Stimulated activated CD8-positive, alpha-beta memory T cell treated with anti-CD3 and anti-CD28 coated beads, Interleukin-15, amount 100 ng/mL, for 24 hours (primary cell): ENCODE data around the gene TXN.
A peak's percentile ranks its signal among the peaks of the same experiment; 100 is the strongest.
"Not testable (repeated sequence)": the region's sequence is repeated elsewhere in the genome, so short reads cannot be mapped to it uniquely, and the experiment has no call there.

ENCODE experiments used
- DNase-seq: peaks from one replicate; pipeline ENCODE4 v3.0.0-alpha.2; 2020; ENCODE audit warnings: low read depth

TXN gene

DNA sequence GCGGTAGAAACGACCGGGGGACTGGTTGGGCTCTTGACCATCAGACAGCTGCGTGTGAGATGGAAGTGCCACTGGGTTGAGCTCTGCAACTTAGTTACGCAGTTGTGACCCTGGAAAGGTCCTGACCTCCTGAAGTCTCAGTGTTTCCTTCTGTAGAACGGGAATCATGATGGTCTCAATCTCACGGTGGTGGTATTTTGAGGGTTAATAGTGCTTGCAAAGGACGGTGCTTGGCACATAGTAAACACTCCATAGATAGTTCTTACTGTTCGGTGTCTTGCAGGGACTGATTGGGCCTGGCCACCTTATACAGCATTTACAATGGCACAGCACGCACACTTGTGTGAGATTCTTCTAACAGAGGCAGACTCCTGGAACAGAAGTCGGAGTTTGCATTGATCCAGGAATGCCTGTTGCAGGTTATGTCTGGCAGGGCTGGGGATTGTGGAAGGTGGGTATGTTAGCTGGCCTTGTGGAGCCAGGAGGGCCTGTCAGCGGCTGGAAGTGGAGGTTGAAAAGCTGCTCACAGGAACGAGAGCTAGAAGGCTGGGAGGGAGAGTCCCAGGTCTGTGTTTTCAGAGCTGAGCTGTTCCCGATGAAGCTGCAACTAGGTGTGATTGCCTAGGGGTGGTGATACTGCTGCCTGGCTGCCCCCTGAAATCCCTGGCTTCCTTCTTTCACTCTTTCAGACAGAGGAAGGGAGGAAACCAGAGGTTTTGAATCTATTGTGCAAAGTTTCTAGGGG, 962 bp upstream of the TXN start:
- DNase-seq = no peak

DNA sequence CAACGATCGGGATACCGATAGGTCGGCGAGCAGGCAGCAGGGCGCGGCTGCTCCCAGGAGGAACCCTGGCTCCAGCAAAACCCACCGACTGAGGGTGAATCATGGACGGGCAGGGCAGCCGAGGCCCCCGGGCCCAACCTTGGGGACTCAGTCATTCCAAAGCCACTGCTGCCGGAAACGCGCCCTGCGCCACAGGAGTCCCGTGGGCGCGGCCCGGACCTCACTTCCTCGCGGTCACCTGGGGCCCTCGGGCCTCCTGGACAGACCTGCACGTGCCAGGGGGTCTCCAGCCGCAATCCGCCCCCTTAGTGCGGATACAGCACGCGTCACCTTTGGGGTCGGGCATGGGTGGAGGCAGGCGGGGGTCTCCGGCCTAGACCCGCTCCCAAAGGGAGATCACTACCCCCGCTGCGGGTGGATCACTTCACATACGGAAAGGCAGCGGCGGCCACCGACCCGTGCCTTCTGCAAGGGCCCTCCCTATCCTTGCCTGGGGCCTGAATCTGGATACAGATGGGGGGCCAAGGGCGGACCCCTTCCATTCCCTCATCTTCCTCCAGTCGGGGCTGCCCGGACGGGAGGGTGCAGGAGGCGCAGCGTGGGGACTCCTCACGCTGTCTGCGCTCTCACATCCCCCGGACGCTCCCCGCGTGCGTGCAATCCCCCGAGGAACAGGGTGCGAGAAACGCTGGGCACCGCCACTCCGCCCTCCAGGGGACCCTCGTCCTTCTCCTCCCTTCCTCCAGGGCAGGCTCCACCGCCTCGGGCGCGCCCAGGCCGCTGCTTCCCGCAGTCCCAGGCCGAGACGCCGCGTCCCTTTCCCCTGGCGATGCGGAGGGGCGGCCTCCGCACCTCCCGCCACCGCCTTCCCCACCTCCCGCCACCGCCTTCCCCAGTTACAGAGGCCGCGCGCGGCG, 586 bp downstream of the TXN start:
- peak; percentile 27 for DNase-seq

DNA sequence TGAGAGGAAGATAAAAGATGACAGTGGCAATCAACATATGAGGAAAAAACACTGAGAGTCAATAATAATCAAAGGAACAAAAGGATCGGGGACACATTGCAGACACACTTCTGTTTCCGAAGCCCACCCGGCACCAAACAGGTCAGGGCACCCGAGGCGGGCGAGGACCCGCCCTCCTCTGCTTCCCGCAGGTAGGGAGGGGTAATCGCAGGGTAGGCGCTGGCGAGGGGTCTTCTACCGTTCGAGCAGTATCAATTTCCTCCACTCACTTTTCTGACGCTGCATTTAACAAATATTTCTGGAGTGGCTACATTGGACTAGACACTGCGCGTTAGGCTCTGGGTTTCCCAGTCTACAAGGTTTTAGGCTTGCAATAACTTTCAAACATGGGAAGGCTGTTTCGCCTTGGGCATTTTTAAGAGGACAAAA, 1.3 kb downstream of the TXN start:
- no peak for DNase-seq

DNA sequence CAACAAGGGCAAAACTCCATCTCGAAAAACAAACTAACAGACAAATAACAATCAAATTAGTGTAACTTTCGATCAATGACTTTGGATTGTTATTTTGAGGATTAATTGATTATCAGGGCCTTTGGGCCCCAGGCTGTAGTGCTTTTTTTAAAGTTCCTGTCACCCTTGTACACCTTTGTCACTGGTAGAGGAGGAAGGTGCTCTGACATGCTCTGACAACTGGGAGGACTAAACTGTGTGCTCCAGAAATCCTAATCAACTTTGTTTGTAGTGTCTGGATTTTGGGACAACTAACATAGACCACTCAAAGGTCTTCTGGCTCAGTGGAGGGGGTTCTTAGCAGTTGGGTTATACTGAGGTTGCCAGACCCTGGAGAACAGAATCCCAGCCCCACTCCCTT, 1.8 kb downstream of the TXN start:
- DNase-seq = no peak

DNA sequence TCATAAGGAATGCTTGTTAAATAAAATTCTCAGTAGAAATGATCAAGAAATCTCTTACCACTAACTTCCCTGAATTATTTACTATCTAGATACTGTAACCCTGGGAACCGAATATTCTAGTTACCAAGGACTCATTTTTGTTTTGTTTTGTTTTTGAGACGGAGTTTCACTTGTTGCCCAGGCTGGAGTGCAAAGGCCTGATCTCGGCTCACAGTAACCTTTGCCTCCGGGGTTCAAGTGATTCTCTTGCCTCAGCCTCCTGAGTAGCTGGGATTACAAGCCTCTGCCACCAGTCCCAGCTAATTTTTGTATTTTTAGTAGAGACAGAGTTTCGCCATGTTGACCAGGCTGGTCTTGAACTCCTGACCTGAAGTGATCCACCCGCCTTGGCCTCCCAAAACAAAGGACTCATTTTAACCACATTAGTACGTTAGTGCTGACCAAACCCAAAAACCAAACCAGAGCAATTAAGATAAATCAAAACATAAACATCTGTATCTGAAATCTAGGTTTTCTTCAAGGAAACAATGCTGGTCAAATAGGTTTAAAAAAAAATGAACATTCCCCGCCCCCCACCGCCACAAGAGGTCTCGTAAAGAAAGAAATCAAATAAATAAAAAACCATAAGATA, 3.7 kb downstream of the TXN start:
- DNase-seq = no peak

DNA sequence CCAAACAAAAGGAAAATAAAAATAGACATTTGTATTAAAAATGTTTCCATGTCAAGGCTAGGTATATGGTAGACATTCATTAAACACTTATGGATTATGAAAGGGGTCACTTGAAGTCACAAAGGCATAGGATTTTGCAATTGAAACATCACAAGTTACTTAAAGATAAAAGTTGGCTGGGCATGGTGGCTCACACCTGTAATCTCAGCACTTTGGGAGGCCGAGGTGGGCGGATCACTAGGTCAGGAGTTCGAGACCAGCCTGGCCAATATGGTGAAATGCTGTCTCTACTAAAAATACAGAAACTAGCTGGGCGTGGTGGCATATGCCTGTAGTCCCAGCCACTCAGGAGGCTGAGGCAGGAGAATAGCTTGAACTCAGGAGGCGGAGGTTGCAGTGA, 4.5 kb downstream of the TXN start:
- DNase-seq = not testable (repeated sequence)

DNA sequence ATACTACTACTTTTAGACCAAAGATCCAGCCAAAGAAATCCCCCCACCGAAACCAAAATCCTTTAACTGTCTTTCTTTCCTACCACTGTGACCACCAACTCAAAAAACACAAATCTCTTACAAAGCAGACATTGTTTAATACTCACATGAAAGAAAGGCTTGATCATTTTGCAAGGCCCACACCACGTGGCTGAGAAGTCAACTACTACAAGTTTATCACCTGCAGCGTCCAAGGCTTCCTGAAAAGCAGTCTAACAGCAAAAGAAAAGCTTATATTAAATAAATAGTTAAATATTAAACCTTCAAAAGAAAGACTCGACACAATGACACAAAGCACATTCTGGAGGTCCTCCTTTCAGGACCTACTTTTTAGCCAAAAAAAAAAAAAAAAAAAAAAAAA, 5.1 kb downstream of the TXN start:
- no peak for DNase-seq

DNA sequence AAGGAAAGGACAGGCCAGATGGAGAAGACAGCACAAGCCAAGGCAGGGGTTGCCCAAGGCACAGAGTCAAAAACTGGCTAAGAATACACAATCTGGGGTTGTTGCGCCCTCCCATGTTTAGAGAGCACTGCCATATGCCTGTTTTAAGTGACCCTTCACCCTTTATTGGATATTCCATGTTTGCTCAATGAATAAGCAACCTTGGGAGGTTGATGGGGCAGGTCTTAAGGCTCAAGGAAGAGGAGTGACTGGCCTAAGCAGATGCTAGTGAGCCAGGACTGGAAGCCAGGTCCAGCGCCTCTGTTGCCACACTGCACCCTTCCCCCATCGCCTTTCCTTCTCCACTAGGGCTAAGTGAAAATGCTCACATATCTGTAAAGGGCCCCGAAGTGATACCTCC, 6.7 kb downstream of the TXN start:
- no peak for DNase-seq

DNA sequence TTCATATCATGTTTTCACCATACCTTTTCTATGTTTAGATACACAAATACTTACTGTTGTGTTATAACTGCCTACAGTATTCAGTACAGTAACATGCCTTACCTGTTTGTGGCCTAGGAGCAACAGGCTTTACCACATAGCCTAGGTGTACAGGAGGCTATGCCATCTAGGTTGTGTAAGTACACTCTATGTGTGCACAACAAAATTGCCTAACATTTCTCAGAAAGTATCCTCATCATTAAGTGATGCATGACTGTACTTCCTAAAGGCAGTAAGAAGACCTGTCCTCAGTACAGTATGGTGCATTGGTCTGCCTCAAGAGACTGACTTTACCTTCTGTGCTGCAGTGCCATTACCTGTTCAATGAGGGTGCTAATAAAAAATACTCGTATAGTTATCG, 7.9 kb downstream of the TXN start:
- DNase-seq = no peak

DNA sequence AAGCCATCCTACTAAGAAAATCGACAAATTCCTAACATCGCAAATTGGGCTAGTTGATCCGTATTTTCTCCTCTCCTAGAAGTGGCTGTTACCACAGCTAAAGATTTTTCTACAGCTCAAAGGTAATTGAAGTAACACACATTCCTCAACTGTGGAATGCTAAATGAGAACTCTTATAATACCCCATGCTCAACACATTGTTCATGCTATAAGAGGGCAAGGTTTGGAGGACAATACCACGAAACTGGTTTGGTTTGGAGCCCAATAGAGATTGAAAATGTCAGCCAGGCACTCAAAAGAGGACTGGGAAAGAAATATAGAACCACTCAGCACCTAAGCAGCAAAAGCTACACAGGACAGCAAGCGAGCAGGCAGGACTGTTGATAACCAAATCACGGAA, 10.1 kb downstream of the TXN start:
- DNase-seq = no peak

DNA sequence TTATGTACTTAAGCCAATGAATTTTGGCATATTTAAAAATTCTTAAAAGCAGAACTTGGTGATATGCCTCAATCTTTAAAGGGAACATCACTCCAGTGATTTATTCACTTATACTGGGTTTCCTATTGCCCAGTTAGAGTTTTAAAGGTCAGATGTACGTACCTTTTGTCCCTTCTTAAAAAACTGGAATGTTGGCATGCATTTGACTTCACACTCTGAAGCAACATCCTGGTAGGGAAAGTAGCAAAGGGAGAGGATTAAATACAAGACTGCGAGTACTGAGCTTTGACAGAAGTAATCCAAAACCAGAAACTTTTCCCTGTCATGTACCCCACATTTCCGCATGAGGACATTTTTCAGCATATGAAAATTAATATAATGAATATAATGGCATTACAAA, 11.7 kb downstream of the TXN start:
- no peak for DNase-seq

DNA sequence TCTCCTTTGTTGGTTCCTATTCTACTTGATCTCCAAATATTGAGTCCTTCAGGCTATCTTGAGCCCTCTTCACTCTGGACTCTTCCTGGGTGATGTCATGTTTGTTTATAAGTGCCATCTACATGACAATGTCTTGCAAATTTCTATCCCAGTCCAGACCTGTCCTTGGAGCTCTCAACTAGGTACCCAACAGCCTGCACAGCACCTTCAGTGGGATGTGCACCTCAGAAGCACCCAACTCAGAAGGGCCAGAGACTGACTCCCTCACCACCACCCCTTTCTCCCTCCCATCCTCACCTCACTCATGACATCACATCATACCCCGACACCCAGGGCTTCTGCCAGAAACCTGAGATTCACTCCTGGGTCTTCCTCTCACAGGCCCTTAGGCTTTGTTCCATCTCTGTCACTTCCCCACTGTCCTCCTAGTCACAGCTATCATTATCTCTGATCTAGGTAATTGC, 14.4 kb downstream of the TXN start:
- DNase-seq = no peak

DNA sequence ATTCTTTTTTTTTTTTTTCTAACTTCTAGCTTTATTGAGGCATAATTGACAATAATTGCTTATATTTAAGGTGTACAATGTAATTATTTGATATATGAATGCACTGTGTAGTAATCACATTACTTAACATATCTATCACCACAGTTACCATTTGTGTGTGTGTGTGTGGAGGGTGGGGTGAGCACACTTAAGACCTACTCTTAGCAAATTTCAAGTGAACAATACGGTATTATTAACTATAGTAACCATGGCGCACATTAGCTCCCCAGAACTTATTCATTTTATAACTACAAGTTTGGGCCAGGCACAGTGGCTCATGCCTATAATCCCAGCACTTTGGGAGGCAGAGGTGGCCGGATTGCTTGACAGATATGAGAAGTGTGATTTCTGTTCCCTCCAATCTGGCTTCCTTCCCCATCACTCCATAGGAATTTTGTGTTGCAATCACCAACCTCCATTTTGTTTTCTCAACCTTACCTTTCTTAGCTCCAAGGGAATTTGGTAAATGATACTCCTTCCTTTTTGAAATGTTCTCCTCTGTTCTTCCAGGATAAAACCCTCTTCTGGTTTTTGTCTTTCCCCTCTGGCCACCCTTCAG, 14.9 kb downstream of the TXN start:
- DNase-seq = no peak

DNA sequence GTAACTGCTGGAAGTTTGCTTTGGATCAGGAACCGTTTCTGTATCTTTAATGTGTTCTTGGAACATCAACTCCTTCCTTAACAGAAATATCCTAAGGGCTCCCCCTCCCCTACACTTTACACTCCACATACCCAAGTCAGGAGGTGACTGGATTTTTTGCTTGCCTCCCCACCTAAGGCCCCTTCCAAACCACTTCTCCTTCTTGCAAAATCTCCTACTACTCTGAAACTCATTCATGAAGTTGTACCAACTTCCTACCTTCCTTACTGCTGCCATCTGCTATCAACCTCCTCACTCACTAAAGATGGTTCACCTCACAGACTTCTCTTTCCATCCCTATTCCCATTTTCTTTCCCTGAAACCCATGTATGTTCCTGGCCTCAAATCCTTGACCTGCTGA, 16.1 kb downstream of the TXN start:
- no peak for DNase-seq

DNA sequence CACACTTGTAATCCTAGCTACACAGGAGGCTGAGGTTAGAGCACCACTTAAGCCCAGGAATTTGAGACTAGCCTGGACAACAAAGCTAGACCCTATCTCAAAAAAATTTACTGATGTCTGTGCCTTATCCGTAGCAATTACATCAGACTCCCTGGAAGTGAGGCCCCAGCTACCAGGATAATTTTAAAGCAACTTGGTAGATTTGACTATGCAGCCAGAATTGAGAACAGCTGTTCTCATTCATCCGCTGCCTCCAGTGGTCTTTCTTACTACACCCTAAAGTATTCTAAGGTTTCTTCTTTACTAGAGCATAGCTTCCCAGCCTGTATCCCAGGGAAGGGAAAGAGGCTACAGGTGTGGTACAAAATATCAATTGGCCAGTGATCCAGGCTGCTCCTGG, 28.0 kb downstream of the TXN start:
- no peak for DNase-seq

DNA sequence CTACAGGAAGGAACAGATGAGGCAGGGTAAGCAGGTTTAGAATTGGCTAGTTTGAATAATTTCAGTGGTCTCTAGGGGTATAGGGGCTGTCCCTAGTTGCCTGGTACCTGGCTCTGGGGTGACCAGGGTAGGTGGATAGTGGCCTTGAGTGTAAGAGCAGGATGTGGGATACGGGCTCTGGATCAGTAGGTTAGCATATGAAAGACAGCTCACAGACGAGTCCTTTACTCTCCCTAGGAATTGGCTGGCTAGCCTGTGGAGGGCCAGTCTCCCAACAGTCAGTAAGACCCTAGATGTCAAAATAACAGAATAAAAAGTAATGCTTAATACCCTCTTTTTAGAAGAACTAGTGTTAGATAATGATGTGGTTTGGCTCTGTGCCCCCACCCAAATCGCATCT, 31.7 kb downstream of the TXN start:
- DNase-seq = no peak

DNA sequence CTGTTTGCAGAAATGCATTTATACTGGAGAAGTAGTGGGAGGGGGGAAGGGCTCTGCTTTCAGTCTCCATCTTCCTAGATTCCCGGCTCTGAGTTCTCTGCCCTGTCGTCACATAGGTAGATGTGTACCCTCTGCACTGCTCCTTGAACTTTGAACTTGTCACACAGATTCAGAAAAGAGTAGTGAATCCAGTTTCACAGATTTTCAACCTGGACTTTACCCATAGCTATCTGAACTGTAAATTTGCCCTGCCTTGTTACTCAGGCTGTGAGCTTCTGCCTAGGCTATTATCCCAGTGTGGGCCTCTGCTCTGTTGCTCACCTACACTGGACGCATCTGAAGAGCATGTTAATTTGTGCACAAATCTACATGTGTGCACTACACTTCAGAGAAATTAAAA, 35.5 kb downstream of the TXN start:
- no peak for DNase-seq

DNA sequence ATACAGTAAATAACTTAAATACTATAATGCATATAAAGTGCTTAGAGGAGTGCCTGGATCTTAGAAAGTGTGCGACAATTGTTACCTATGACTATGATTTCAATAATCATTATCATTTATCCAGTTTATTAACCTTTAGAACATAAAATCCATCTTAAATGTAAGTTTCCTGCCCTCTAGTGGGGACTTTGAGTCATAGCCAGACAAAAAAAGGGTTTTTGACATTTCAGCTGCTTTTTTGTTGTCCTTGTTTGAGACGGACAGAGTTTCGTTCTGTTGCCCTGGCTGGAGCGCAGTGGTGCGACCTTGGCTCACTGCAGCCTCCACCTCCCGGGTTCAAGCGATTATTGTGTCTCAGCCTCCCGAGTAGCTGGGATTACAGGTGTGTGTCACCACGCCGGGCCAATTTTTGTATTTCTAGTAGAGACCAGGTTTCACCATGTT, 38.6 kb downstream of the TXN start:
- no peak for DNase-seq

DNA sequence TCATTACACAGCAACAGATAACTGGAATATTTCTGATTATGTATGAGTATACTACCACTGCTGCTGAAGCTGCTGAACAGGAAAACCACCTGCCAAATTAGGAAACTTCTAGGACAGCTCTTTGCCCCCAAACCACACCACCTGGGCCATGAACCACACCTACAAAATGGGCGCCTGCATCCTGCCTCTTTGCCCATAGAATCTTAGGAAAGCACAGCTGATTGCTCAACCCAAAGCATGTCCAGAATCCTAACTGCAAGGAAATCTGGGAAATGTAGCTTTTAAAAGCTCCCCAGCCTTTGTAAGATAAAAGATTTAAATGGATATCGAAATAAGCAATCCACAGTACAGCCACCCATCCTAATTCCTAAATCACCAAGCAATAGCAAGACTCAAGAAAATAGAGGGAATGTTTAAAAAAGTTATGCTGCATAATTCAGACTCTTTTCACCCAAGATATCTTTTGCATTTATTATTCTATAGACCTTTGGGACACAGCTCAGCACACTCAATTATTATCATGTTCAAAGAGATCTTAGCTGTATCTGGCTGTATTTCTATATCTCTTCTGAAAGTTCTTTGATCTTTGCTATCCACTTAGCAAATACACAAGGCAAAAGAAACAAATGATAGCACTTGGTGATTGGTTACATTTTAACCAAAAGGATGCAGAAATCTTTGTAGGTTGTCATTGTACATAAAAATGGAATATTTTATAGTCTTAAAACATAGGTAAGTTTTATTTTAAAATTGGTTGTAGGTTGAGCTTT, 41.5 kb downstream of the TXN start:
- DNase-seq = no peak

DNA sequence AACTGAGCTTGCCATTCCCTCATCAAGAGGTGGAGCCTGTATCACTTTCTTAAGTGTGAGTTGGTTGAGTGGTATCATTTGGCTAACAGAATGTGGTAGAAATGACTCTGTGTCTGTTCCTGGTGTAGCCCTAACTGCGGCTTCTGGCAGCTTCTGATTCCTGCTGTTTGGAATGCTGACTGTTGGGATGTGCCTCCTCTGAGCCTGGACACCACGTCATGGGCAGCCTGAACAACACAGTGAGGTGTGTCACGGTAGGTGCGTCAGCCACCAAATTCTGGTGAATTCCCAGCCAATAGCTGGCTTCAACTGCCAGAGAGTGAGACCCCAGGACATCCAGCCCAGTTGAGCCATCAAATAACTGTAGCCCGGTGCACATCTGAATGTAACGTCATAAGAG, 42.2 kb downstream of the TXN start:
- no peak for DNase-seq

DNA sequence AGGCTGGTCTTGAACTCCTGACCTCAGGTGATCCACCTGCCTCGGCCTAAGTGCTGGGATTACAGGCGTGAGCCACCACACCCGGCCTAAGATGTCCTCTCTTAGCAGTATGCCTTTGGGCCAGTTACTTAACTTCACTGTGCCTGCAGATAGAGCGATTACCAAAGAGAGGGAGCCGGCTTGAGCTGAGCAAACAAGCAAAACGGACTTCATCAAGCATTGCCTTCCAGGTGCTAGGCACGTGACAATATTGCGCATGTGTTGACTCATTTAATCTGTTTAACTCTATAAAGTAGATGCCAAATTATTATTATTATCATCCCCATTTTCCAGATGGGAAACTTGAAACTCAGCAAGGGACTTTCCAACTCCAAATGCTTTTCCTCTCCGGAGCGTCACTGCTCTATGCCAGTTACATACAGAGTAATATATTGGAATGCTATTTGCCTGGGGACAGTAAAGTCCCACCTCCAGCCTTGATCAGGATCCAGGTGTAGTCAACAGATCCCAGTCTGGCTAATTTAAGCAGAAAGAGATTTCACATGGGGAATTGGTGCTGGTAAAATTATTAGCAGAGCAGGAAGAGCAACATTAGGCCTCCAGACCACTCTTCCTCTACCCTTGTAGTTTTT, 42.8 kb downstream of the TXN start:
- no peak for DNase-seq
